GM21423 (cell line): ENCODE data around the gene IRF1.
A peak's percentile ranks its signal among the peaks of the same experiment; 100 is the strongest.
"Not testable (repeated sequence)": the region's sequence is repeated elsewhere in the genome, so short reads cannot be mapped to it uniquely, and the experiment has no call there.

Experiments used
- ATAC-seq: cut with Tn5 transposase; IDR thresholded peaks from one replicate; pipeline ENCODE4 v1.9.1; 2021; ENCODE audit warnings: mild to moderate bottlenecking, moderate library complexity; ENCODE audit not compliant: unreplicated experiment

The IRF1 gene

GRCh38 chr5:132445930-132446329 is 44.6 kb downstream of the IRF1 start:
- ATAC-seq: no peak

GRCh38 chr5:132445640-132445923 is 45.0 kb downstream of the IRF1 start:
- no peak for ATAC-seq

DNA sequence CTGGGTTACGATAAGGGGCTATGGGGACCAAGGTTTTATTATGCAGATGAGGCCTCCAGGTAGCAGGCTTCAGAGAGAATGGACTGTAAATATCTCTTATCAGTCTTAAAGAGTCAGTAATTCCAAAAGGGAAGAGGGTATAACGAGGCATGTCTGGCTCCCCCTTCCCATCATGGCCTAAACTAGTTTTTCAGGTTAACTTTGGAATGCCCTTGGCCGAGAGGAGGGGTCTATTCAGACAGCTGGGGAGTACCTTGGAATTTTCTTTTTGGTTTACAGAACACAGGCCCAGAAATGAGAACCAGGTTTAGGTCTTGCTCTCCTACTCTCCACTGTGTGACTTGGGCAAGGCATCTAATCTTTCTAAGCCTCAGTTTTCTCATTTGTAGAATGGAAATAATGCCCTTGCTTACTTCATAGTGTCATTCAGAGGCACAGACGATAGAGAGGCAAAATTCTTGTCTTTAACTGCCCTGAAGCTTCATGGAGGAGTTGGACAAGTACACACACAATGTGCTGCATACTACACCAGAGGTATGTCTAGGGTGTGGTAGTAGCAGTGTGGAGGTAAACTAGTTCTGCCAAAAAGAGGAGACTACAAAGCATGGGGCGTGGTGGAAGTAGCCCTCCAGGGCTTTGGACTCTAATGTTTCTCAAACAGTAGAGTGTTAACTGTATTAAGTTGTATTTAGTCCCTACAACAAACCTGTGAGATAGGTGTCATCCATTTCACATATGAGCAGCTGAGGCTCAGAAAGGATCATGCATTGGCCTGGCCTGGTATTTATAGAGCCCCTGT is 45.5 kb downstream of the IRF1 start:
- ATAC-seq: no peak

GRCh38 chr5:132444061-132444460 is 46.5 kb downstream of the IRF1 start:
- ATAC-seq: no peak

DNA sequence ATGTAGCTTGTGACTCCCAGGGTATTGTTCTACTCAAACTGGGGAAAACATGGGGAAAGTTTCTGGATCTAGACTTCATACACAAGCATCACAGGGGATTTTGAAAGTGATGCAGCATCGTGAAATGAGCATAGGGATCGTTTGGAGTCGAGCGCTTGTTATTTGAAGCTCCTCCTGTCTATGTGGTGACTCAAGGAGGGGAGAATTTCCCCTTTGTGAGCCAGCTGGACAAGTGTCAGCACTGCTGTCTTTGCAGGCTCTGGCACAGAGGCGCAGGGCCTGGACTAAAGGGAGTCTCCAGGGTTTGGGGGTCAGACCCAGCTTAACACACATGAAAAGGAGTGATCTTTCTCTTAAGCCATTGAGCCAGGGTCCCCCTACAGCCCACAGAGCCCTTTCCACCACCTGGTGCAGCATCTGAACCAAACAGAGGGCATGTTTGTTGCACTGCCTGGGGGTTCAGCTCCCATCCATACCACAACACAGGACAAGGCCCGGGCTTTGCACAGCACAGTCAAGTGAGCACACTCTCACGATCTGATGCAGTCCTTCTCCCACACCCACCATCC is 51.0 kb downstream of the IRF1 start:
- ATAC-seq: no peak

DNA sequence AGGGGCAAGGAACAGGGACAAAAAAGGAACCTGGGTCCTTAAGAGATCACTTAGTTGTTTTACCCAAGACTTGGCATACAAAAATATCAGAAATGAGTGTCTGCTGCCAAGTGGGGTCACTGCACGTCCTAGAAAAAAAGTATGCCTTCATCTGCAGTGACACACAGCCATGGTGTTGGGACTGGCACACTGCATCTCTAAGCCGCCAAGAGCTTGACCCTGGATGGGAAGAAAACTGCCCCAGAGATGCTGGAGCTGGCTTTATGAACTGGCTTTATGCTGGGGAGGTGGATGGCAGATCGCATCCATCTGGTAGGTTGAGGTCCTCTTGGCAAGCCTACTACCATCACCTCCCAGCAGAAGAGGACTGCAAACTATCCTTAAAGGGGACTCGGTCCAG is 51.7 kb downstream of the IRF1 start:
- no peak for ATAC-seq

DNA sequence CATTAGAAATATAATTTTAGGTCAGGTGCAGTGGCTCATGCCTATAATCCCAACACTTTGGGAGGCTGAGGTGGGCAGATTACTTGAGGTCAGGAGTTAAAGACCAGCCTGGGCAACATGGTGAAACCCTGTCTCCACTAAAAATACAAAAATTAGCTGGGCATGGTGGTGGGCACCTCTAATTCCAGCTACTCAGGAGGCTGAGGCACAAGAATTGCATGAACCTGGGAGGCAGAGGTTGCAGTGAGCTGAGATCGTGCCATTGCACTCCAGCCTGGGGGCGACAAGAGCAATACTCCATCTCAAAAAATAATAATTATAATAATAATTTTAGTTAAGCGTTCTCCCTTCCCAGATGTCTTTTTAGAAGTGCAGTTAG is 52.3 kb downstream of the IRF1 start:
- ATAC-seq: not testable (repeated sequence)

DNA sequence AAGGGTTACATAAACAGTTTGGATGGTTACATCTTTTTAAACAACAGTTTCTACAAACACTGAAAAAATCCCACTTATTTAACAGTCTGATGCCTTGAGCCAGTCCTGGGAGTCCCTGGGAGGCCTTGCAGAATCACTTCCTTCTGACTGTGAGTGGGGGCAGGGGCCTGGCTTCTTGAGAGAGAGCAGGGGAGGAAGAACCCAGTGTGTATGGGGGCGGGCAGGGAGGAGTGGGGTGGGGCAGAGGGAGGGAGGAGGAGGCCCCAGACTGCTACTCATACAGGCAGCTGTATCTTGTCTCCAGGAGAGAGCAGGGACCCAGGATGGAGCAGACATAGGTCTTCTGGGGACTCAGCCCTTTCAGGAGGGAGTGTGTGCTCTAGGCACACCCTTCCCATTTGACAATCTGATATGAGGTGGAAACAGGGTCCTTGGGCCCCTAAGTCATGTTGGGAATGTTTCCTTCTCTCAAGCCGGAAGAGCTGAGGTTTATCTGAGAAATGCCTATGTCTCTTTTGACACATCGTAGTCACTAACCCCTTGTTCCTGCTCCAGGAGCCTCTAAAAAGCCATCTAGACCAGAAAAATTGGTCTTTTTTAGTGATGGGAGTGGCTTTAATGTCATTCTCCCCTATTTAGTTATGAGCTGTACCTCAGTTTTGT is 52.8 kb downstream of the IRF1 start:
- ATAC-seq: peak; percentile 86

- no peak for ATAC-seq
Observed at GRCh38 chr5:132436936-132437335, 53.6 kb downstream of the IRF1 start.

DNA sequence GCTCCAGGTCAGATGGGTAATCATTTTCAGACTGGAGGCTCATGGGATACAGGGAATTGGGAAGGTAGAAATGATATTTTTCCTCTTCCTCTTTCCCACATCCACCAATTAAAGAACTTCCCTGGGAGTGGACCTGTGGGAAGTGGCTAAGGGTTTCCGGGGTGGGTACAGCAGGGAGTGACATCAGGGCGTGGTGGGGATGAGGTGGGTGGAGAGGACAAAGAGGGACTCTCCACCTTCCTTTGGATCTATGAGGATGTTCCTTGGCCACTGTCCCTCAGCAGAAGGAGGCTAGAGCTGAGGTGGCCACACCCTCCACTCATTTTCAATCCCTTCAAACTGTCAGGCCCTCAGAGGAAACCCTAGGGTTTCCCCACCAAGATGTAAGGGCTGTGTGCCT is 54.7 kb downstream of the IRF1 start:
- no peak for ATAC-seq

GRCh38 chr5:132435447-132435846 is 55.1 kb downstream of the IRF1 start:
- ATAC-seq: no peak

- no peak for ATAC-seq
Observed at GRCh38 chr5:132434416-132435286, 55.9 kb downstream of the IRF1 start.

- no peak for ATAC-seq
Observed at GRCh38 chr5:132433141-132433540, 57.4 kb downstream of the IRF1 start.

- ATAC-seq: no peak
Observed at GRCh38 chr5:132431632-132432031, 58.9 kb downstream of the IRF1 start.
